Stimulated activated CD4-positive, alpha-beta T cell treated with anti-CD3 and anti-CD28 coated beads, TNF-alpha, amount 100 ng/mL, for 48 hours (primary cell): Measurements from ENCODE around the gene LRRC74B.
"Not testable (repeated sequence)": the region's sequence is repeated elsewhere in the genome, so short reads cannot be mapped to it uniquely, and the experiment has no call there.

Source experiments
- DNase-seq, 3 donors: peaks; one replicate each; pipeline ENCODE4 v3.0.0-alpha.2; 2020; ENCODE audit warnings: low read depth in 3 of 3

The LRRC74B gene, protein sequence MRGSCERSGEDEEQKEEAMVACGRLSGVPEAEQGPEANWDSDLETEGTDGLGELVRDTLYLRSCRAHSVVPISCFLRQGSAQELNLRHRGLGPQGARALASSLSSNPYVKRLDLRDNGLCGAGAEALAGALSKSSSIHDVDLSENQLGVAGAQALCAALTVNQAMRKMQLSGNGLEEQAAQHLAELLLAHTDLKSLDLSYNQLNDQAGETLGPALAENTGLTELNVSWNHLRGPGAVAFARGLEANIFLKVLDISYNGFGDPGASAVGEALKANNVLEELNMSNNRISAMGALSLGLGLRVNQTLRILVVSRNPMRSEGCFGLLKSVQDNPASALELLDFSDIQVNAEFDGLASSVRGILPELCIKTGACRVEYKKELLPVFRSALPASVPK

DNA sequence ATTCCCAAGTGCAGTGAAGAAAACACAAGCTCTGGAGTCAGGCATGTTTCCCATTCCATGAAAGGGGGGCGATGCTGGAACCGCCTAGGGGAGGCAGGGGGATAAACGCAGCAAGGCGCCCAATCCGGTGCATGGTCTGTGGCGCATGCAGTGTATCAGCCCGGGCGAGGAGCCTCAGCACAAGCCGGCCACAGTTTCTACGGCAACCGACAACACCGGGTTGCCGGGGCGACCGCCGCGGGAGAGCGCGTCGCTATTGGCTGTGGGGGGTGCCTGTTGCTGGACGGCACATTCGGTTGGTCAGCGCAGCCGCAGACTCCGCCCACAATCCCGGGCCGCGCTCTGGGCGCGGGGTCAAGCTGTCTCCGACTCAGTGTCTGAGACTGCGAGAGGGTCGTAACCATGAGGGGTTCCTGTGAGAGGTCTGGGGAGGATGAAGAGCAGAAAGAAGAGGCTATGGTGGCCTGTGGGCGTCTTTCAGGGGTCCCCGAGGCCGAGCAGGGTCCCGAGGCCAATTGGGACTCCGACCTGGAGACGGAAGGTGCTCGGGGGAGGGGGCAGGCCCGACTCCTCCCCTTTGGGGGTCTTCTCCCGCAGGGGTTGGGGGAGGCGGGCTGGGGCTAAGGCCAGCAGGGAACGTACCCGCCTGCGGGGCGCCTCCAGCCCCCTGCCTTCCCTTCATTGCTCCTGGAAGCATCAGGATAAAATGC lies at the start of gene LRRC74B:
Gene LRRC74B (plus strand): TSS at position 362 of the 710 bp plus-strand sequence. CDS start 41 bp downstream, at position 403.
- DNase-seq = peak; percentile 43 to 72 (median 54)

DNA sequence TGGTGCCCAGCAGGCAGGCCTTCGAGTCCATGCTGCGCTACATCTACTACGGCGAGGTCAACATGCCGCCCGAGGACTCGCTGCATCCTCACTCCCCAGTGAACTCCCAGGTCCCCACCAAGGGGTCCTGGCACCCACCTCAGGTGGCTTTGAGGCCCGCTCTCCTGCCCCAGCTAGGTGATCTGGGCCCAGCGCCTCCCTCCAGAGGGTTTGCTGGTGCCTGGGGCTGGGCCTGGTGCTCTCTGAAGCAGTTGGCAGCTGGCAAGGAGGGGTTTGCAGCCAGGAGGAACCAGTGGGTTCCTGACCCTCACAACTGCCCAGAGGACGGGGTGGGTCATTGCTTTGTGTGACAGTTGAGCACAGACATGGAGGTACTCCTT lies 49.7 kb upstream of the LRRC74B start:
- no peak for DNase-seq

DNA sequence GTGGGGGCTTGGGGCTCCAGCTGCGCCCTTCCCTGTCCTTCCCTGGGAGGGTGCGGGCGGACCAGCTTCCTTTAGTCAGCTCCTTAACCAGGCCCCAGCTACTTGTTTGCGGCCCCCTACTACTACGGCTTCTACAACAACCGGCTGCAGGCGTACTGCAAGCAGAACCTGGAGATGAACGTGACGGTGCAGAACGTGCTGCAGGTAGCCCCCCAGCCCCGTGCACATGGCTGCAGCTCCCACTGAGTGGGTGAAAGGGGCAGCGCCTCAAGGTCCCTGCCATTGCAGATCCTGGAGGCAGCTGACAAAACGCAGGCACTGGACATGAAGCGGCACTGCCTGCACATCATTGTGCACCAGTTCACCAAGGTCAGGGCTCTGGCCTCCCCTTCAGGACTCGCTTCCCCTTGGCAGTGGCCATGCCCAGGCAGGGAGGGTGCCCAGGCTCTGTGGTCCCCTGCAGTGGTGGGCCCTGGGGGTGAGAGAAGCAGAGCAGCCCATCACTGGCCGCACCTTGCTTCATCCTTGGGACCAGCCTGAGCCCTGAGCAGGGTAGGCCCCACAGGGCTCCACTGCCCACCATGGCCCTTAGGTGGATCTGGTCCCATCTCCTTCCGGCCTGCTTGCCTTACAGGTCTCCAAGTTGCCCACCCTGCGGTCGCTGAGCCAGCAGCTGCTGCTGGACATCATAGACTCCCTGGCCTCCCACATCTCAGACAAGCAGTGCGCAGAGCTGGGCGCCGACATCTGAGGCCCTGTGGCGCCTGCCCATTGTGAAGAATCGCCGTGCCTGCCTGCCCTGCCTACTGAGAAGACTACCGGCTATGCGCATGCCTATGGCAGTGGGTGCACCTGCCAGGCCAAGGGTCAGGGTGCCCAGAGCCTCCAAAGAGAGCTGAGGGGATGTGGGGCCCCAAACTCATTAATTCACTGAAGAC lies 48.9 kb upstream of the LRRC74B start:
- DNase-seq = no peak

DNA sequence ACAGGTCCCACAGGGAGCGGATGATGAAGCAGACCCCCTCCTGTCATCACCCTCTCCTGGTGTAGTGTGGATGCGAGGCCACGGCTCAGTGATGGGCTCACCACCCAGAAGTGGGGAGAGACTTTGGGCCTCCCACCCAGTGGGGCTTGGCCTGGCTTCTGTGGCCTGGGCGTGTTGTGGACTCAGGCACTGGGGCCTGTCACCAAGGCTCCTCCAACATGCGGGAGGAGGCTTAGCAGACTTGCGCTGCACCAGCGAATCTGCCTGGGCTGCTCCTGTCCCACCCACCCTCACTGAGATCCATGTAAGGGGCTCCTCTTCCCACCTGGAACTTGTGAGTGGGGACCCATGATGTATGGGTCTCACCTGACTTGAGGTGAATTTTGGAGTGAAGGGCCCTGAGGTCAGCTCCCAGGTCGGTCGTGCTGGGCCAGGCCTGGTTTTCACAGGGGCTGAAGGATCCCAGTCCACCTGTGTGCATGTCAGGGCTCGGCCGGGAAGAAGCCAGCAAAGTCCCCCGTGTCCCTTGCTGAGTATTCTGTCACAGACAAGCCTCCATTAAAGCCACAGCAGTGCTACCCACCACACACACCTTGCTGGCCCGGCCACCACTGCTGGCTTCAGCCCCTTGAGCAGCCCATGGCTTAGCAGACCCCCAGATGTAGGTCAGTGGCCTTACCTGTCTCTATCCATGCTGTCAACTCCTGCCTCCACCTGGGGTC lies 48.0 kb upstream of the LRRC74B start:
- no peak for DNase-seq

DNA sequence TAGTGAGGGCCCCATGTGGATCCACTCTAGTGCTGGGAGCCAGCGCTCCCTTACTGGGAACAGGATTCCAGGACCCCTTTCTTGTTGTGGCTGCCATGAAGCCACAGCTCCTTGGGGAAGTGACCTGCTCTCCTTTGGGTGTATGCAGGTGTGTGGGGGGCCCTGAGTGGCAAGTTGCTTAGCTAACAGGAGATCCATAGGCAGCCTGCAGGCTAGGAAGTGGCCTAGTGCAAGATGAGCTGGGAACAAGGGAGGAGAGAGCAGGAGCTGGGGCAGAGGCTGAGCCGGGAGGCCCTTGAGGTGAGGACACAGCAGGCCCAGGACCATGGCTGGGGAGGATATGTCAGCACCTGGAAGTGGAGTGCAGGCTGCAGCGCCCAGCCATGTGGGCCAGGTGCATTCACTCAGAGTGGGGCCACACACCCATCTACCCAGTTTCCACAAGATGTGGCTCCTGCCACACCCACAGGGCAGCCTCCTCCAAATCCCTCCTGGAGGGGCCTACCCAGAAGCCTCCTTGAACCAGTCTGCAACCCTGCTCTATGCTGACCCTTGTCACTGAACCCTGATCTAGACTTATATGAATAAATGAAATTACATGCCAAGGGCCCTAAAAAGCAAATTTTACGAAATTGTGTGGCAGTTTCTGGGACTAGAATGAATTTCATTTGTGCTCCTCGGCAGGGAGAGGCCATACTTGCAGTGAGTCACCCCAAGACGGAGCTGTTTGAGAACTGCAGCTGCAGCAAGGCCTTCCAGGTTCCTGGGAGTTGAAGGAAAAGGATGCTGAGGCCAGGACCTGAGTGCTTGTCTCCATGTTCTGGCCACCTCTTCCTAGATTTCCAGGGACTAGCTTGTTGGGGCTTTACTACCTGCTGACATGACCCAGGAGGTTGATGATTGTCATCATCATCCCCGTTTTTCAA lies 47.1 kb upstream of the LRRC74B start:
- no peak for DNase-seq

DNA sequence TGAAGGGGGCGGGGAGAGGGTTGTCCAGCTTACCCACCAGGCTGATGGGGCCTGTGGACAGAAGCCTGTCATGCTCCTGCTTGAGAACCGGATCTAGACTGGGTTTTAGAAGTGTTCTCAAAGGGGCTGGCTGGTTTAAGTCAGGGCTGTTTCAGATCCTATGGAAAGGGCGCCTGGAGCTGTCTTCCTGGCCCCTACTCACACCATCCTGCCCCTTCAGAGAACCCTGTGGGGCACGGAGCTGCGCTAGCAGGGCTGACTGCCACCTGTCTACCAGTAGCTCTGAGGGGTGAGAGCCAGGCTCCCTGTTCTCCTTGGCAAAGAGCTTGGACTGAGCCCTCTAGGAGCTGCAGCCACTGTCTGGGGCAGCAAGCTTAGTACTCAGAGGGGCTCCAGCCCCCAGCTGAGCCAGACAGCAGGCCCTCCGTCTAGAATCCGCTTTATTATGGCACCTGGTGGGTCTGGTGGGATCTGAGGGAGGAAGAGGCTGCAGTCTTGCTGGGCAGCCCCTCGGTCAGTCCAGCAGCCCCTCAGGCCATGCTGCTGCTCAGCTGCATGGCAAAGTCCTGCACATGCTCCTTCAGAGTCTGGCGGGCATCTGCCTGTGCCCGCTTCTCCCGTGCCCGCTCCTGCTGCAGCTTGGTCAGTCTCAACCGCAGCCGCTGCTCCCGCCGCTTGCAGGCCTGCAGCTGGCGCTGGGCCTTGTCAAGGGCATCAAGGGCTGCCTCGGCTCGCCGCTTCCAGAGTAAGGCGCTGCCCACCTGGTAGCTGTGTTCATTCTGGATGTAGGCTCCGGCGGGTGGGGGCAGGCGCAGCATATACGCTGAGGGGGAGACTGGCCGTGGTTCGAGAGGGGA lies 46.2 kb upstream of the LRRC74B start:
- no peak for DNase-seq

DNA sequence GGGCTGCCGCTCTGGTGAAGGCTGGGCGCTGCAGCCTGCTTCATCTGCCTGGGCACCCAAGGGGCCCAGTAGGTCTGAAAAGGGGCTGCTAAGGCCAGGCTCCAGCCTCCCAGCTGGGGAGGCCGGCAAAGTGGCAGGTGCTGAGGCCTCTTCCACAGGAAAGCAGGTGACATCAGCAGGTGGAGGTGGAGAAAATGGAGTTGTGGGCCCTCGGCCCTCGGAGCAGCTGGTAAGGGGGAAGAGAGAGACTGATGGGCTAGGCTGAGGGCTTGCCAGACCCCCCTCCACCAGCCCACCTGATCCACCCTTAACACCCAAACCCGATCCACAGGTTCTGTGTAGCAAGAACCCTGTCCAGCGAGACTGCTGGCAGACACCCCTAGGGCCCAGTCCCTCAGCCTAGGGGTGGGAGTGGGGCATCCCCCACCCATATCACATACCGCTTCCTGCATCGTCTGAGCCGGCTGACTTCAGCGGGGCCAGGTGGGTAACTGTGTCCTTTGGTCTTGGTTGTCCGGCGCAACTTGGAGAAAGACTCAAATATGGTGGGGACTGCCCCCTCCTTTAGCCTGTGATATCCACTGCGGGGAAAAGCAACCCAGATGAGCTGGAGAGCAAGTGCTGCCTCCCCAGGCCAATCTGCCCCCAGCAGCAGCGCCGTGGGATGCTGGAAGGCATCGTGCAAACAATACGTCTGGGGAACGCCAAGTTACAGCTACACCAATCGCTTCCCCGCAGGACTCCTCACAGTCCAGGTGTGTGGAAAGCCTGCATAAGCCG lies 45.3 kb upstream of the LRRC74B start:
- DNase-seq = no peak

DNA sequence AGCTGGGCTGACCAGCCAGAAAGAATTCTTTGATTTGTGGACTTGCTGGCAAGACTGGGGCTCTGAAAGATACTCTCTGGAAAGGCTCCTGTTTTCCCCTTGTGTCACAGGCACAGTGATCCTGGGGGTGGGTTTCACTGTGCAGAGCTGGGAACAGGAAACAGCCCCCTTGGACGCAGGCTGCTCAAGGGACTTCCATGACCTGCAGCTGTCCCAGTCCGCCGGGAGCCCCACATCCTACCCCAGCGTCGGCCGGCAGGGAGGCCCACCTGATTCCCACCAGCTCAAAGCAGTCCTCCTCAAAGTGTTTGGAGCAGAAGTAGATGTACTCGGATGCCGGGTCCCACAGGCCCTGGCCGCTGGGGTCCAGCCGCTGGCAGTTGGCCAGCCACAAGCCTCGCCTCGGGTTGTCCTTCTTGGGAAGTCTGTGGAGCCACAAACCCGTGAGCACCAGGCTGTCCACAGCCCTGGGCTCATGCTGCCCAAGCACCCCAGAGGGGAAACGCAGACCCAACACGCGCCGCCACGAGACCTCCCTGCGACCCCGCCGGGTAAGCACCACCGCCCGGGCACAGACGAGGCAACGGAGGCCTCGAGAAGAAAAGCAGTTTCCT lies 44.7 kb upstream of the LRRC74B start:
- no peak for DNase-seq

DNA sequence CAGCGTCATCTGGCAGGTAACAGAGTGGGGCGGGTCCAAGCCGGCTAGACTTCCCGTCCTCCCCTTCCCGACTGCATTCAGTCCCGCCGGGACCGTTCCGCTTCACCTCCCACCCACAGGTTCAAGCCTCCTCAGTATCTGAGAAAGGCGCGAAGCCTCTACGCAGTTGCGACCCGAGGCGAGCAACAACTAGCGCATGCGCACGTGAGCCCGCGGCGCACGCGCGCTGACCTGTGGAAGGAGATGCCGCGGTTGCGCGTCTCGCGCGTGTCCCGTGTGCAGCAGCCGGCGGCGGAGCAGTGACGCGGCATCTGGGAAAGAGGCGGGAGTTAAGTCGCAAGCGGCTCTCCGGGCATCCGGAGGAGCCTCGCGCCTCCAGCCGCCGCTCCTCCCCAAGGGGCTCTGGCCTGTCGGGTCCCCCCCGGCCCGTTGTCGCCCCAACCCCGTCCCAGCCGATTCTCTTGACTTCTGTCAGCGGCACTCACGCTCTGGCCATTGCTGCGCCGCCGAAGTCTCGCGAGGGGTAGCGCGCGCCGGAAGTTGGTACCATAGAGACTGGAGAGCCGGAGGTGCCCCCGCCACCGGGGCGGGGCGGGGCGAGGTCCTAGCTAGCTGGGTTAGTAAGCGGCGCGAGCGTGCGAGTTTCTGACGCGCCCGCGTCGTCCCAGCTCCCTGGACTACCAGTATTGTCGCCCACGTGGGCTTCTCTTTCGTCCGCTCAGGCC lies 44.0 kb upstream of the LRRC74B start, which contains the start of gene THAP7:
Gene THAP7 (minus strand): TSS at position 518 of the 725 bp plus-strand sequence. CDS start 207 bp downstream, at position 311.
- peak; percentile 94 to 95 (median 95) for DNase-seq

DNA sequence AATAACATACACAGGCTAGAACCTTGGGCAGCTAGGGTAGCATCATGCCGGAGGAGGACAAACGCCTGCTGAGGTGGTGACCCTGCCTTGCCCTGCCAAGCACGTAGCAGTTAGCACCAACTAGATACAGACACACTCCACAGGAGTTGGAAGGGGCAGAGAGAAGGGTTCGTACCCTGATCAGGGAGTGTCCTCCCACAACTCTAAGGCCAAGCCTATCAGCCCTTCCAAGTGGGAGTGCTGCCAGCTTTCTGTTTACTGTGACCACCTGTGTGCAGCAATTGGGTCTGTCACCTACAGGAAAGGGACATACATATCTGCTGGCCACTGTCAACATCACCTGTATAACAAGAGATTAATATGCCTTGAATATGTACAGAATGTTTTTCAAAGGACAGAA lies 42.0 kb upstream of the LRRC74B start:
- DNase-seq = no peak

DNA sequence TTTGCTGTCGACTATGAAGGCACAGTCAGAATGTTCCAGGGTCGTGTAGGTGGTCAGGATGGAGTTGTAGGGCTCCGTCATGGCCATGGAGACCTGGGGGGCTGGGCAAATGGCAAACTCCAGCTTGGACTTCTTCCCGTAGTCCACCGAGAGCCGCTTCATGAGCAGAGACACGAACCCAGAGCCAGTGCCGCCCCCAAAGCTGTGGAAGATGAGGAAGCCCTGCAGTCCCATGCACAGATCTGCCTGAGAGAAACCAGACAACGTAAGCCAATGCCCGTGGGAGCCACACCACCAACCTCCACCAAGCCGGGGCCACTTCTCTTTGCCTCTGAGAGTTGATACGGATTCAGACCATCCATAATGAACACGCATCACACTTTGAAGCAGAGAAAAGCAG lies 36.5 kb upstream of the LRRC74B start:
- not testable (repeated sequence) for DNase-seq

DNA sequence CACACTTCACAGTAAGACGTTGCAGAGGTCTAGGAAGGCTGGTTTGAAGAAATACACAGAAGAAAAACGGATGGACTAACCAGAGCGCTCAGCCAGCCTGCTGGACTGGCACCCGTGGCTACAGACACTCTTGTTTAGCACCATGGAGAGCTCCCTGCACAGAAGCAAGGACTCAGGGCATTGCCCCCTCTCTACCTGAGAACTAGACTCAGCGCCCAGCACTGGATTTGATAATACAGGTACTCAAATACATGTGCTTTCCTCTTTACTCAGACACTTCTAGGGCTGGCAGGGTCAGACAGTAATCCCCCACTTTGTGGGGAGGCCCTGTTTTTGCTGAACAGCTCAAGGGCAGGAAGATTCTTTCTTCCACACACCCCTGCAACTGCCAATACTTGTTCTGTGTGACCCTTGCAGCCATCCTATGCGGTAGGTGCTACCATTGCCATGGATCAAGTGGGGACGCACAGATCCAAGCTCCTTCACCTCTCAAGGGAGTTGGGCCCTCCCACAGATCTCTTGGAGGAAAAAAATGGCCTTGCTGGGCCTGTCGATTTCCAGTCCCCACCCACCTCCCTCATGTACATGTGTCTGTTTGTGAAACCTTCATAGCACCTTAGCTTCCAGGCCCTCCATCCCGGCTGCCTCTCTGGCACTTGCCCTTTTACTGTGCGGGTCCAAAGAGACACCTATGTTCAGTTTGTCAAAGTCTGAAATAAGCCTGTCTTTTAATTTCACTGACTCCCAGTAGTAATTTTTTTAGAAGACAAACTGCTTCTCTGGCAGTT lies 35.9 kb upstream of the LRRC74B start:
- DNase-seq = no peak

DNA sequence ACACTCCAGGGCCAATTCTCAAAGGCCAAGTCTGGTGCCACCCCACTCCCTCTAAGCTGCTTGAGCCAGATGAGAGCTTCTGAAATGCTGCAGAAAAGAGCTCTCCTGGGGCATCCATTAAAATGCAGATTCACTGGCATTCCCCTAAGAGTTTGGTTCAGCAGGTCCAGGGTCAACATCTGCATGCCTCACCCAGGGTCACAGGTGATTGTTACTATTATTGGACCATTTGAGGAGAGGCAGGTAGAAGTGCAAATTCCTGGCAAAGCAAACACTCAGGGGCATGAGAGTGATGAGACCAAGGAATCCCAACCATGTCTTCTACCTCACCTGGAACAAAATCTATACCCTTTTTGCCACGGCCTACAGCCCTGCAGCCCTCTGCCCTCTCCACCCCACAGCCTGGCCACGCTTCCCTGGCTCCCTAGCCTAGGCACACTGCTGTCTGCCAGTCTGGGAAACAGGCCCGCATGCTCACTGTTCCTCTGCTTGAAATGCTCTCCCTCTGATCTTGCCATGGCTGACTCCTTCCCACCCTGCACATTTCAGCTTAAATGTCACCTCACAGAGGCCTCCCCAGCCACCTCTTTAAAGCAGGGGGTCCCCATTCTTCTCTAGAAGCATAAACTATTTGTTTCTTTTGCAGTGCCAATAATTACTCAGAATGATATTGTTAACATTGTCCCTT lies 35.2 kb upstream of the LRRC74B start:
- no peak for DNase-seq

DNA sequence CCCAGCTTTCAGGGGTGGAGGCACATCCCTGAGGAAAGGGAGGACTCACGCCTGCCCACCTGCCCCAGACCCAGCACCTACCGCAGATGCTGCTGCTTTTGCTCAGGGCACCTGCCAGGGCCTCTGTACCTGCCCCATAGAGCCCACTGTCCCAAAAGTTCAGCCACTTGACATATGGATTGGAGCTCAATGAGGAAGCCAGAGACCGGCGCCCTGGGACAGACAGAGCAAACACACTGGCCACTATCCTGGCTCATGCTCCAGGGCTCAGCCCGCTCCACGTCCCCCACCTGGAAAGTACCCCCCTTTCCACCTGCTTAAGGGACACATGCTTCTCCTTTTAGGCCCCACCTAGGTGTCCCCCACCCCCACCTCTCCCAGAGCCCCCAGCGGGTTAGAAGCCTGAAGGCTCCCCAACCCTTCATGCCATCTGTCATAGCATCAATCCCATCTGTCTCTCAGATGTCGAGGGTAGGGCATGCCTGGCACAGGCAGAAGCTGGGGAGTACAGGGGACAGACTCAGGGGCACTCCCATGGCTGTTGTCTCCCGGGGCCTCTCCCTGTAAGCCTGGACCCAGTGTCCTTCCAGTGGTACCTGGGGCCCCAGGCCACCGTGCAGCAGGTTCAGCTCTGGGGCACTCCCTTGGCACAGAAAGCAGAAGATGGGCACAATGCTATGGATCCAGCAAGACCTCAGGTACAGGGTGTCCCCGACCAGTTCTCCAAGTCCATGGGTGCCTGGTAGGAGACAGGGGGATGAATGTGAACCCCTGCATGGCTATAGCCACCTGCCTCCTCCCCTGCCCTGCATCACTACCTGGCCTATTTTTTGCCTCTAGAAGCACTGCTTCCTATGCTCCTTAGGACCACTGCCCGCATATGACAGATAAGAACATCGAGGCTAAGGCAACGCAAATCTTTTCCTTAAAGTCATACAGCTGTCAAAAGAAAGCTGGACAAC lies 33.0 kb upstream of the LRRC74B start:
- no peak for DNase-seq
